ENCODE data around the gene SPIRE1.

Gene SPIRE1

DNA sequence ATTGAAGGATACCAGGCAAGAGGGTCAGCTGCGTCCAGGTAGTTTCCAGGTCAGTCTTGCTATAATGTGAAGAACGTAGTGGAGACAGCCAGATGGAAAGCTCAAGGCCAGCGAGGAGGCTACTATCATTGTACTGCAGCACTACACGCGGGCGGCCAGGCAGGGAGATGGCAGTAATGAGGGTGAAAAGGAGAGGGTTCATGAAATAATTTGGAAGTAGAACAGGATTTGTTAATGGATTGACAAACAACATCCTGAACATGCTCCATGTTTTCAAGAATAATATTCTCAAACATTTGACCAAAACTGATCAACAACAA is 17.1 kb downstream of the SPIRE1 start:
- H3K36me3 ChIP-seq (ENCODE audit: control insufficient read depth, insufficient read depth, low read length): no peaks in the 10 kb centered on the region
- no peaks in the 10 kb centered on the region for H3K27me3 ChIP-seq (ENCODE audit: control insufficient read depth, insufficient read depth, low read length)
- TF ChIP-seq, protein P1, sequence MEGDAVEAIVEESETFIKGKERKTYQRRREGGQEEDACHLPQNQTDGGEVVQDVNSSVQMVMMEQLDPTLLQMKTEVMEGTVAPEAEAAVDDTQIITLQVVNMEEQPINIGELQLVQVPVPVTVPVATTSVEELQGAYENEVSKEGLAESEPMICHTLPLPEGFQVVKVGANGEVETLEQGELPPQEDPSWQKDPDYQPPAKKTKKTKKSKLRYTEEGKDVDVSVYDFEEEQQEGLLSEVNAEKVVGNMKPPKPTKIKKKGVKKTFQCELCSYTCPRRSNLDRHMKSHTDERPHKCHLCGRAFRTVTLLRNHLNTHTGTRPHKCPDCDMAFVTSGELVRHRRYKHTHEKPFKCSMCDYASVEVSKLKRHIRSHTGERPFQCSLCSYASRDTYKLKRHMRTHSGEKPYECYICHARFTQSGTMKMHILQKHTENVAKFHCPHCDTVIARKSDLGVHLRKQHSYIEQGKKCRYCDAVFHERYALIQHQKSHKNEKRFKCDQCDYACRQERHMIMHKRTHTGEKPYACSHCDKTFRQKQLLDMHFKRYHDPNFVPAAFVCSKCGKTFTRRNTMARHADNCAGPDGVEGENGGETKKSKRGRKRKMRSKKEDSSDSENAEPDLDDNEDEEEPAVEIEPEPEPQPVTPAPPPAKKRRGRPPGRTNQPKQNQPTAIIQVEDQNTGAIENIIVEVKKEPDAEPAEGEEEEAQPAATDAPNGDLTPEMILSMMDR (IDR thresholded peaks at IDR 0.05): no peak
- no peak overlapping the region for H2AFZ ChIP-seq
- no peak overlapping the region for H3K9ac ChIP-seq
- H3K79me2 ChIP-seq: peaks cover 13% of the 10 kb centered on the region
- no peaks in the 10 kb centered on the region for H3K9me3 ChIP-seq (ENCODE audit: control insufficient read depth, low read length)
- H3K27ac ChIP-seq: no peak overlapping the region
- no peak overlapping the region for H3K4me3 ChIP-seq (ENCODE audit: low read depth, low read length)
- H3K4me1 ChIP-seq: peaks cover 4% of the 10 kb centered on the region
- H3K4me2 ChIP-seq (ENCODE audit: low read length): no peak overlapping the region

DNA sequence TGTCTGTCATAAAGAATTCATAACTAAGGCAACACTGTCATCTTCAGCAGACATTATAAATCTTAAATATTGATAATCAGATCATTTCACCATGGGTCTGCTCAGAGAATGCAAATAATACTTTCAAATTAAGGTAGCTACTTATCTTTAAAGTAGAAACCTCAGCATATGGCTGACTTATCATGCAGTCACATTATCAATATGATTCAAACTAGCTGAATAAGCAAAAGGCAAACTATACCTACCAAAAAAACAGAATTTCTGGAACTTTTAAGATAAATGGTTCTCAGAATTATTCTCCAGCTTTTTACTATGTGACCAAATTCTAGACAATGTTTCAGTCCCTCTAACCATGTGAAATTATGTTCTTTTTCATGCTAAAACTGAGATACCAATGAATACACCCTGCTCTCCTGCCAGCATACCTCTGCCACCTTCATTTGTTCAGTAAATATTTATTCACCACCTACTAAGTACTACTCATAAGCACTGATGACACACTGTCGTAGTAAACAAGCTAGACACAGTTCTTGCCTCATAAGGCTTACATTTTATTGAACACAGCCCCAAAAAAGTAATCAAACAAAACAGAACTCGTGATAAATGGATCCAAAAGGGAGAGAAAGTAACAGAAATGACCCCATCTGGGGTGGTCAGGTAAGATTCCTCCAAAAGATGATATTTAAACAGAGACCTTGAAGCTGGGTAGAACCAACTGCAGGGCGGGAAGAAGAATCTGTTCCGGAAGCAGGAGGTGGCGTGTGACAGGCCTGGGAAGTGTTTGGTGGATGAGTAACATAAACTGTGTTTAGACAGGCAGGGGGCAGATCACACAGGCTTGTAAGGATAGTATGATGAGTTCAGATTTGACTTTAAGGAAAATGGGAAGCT is 17.7 kb downstream of the SPIRE1 start:
- H3K4me1 ChIP-seq: no peaks in the 10 kb centered on the region
- no peak overlapping the region for H2AFZ ChIP-seq
- H3K4me2 ChIP-seq (ENCODE audit: low read length): no peak overlapping the region
- H3K36me3 ChIP-seq (ENCODE audit: control insufficient read depth, insufficient read depth, low read length): no peaks in the 10 kb centered on the region
- no peak overlapping the region for H3K9ac ChIP-seq
- no peaks in the 10 kb centered on the region for H3K9me3 ChIP-seq (ENCODE audit: control insufficient read depth, low read length)
- no peaks in the 10 kb centered on the region for H3K27me3 ChIP-seq (ENCODE audit: control insufficient read depth, insufficient read depth, low read length)
- H3K27ac ChIP-seq: no peak overlapping the region
- no peak overlapping the region for H3K4me3 ChIP-seq (ENCODE audit: low read depth, low read length)
- TF ChIP-seq, protein P1 (IDR thresholded peaks at IDR 0.05): no peak
- H3K79me2 ChIP-seq: peaks cover 6% of the 10 kb centered on the region

DNA sequence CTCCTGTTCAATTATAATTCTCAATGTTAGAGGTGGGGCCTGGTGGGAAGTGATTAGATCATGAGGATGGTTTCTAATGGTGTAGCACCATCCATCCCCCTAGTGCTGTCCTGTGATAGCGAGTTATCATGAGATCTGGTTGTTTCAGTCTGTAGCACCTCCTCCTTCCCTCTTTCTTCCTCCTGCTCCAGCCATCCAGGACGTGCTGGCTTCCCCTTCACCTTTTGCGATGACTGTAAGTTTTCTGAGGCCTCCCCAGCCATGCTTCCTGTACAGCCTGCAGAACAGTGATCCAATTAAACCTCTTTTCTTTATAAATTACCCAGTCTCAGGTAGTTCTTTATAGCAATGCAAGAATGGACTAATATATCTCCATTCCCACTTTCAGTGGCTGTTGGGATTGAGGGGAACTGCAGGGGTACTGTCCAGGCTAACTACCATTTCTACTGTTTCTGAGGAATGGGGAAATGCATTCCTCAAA is 19.2 kb downstream of the SPIRE1 start:
- no peak overlapping the region for H3K4me3 ChIP-seq (ENCODE audit: low read depth, low read length)
- H3K36me3 ChIP-seq (ENCODE audit: control insufficient read depth, insufficient read depth, low read length): no peaks in the 10 kb centered on the region
- H3K9me3 ChIP-seq (ENCODE audit: control insufficient read depth, low read length): no peaks in the 10 kb centered on the region
- H3K27me3 ChIP-seq (ENCODE audit: control insufficient read depth, insufficient read depth, low read length): no peaks in the 10 kb centered on the region
- H3K79me2 ChIP-seq: peaks cover 4% of the 10 kb centered on the region
- no peak overlapping the region for H3K4me2 ChIP-seq (ENCODE audit: low read length)
- no peak overlapping the region for H3K27ac ChIP-seq
- no peaks in the 10 kb centered on the region for H3K4me1 ChIP-seq
- no peak overlapping the region for H2AFZ ChIP-seq
- TF ChIP-seq, protein P1 (IDR thresholded peaks at IDR 0.05): no peak
- no peak overlapping the region for H3K9ac ChIP-seq

DNA sequence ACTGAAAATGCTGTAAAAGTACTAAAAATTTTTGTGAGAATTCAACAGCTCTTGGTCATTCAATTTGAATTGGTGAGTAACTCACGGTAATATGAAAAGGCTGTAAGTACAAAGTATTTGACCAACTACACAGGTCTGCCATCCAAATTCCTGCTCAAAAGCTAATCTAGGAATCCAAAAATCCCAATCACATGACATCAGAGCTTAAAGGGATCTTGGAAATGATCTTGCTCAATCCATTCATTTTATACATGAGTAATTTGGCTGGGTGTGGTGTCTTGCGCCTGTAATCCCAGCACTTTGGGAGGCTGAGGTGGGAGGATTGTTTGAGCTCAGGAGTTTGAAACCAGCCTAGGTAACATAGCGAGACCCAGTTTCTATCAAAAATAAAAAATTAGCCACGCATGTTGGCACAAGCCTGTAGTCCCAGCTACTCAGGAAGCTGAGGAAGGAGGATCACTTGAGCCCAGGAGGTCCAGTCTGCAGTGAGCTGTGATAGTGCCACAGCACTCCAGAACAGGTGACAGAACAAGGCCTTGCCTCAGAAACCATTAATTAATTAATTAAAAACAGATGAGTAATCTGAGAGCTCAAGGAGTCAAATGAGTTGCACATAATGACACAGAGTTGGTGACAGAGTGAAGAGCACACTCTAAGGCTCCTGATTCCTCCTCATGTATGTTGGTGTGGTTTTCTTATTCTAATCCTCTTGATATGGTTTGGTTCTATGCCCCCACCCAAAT is 19.8 kb downstream of the SPIRE1 start:
- no peak overlapping the region for H2AFZ ChIP-seq
- no peaks in the 10 kb centered on the region for H3K27me3 ChIP-seq (ENCODE audit: control insufficient read depth, insufficient read depth, low read length)
- no peaks in the 10 kb centered on the region for H3K9me3 ChIP-seq (ENCODE audit: control insufficient read depth, low read length)
- H3K27ac ChIP-seq: no peak overlapping the region
- no peak overlapping the region for H3K9ac ChIP-seq
- no peak overlapping the region for H3K4me3 ChIP-seq (ENCODE audit: low read depth, low read length)
- no peaks in the 10 kb centered on the region for H3K4me1 ChIP-seq
- TF ChIP-seq, protein P1 (IDR thresholded peaks at IDR 0.05): no peak
- peaks cover 4% of the 10 kb centered on the region for H3K79me2 ChIP-seq
- no peak overlapping the region for H3K4me2 ChIP-seq (ENCODE audit: low read length)
- no peaks in the 10 kb centered on the region for H3K36me3 ChIP-seq (ENCODE audit: control insufficient read depth, insufficient read depth, low read length)
